Esophagus squamous epithelium (tissue), 4 donors: ENCODE data around the gene PGBD5.

Experiments used
- POLR2A ChIP-seq, 4 donors: fragments of 450-650 bp; IDR thresholded peaks; one replicate each; pipeline ENCODE4 v1.6.1; 2017; ENCODE audit warnings: antibody characterized with exemption in 4 of 4, mild to moderate bottlenecking in 4 of 4, moderate library complexity in 3 of 4
- TF ChIP-seq, protein P1 (sequence below), 6 experiments: fragments of 450-650 bp in 4 of 6; fragments of 200-600 bp in 2 of 6; sonication (generic) in 2 of 6; IDR thresholded peaks; one replicate each; pipeline ENCODE4 v1.5.1; 2016 to 2019; ENCODE audit warnings: antibody characterized with exemption in 6 of 6, mild to moderate bottlenecking in 4 of 6, moderate library complexity in 4 of 6

DNA sequence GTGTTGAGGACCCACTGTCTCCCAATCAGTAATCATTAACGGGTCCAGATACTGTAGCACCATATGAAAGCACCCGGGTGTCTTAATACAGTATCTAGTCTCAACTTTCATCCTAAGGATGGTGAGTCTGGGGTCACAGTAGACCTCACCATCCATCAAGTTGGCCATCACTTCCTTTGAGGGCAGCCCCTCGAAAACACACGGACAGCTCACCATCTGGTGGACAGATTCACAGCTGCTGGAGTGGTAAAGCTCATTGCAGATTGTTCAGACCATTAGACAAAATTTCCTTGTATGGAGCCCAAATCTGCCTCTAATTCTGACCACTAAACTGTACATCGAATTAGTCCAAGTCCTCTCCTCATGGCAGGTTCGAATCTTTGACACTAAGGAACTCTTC is 123.1 kb downstream of the PGBD5 start:
- TF ChIP-seq, protein P1, sequence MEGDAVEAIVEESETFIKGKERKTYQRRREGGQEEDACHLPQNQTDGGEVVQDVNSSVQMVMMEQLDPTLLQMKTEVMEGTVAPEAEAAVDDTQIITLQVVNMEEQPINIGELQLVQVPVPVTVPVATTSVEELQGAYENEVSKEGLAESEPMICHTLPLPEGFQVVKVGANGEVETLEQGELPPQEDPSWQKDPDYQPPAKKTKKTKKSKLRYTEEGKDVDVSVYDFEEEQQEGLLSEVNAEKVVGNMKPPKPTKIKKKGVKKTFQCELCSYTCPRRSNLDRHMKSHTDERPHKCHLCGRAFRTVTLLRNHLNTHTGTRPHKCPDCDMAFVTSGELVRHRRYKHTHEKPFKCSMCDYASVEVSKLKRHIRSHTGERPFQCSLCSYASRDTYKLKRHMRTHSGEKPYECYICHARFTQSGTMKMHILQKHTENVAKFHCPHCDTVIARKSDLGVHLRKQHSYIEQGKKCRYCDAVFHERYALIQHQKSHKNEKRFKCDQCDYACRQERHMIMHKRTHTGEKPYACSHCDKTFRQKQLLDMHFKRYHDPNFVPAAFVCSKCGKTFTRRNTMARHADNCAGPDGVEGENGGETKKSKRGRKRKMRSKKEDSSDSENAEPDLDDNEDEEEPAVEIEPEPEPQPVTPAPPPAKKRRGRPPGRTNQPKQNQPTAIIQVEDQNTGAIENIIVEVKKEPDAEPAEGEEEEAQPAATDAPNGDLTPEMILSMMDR (IDR thresholded peaks at IDR 0.05): no peak
- TF ChIP-seq POLR2A (IDR thresholded peaks at IDR 0.05): no peak
